HG03196 (cell line): ENCODE measurements around the gene RBM24.
"Not testable (repeated sequence)": the region's sequence is repeated elsewhere in the genome, so short reads cannot be mapped to it uniquely, and the experiment has no call there.

Experiments used
- ATAC-seq: cut with Tn5 transposase; IDR thresholded peaks from one replicate; pipeline ENCODE4 v1.9.1; 2021; ENCODE audit not compliant: unreplicated experiment

Gene RBM24

GRCh38 chr6:17289630-17290061, 8.5 kb downstream of the RBM24 start:
- ATAC-seq: no peak

- ATAC-seq: no peak
Measured at GRCh38 chr6:17291778-17292177, 10.6 kb downstream of the RBM24 start.

- ATAC-seq: no peak
Measured at GRCh38 chr6:17292600-17293133, 11.5 kb downstream of the RBM24 start.

- no peak for ATAC-seq
Measured at GRCh38 chr6:17293395-17293794, 12.2 kb downstream of the RBM24 start.

- no peak for ATAC-seq
Measured at GRCh38 chr6:17297271-17298080, 16.3 kb downstream of the RBM24 start.

- ATAC-seq: no peak
Measured at GRCh38 chr6:17298257-17298656, 17.1 kb downstream of the RBM24 start.

- no peak for ATAC-seq
Measured at GRCh38 chr6:17299222-17299621, 18.1 kb downstream of the RBM24 start.

- ATAC-seq: no peak
Measured at GRCh38 chr6:17299750-17300149, 18.6 kb downstream of the RBM24 start.

- ATAC-seq: no peak
Measured at GRCh38 chr6:17300637-17301036, 19.5 kb downstream of the RBM24 start.

- ATAC-seq: no peak
Measured at GRCh38 chr6:17303444-17303843, 22.3 kb downstream of the RBM24 start.

- ATAC-seq: no peak
Measured at GRCh38 chr6:17305219-17306001, 24.2 kb downstream of the RBM24 start.

GRCh38 chr6:17311595-17312311, 30.6 kb downstream of the RBM24 start:
- no peak for ATAC-seq

GRCh38 chr6:17313238-17313637, 32.1 kb downstream of the RBM24 start:
- ATAC-seq: not testable (repeated sequence)

GRCh38 chr6:17313971-17314370, 32.8 kb downstream of the RBM24 start:
- ATAC-seq: no peak

- no peak for ATAC-seq
Measured at GRCh38 chr6:17315262-17315661, 34.1 kb downstream of the RBM24 start.

- ATAC-seq: no peak
Measured at GRCh38 chr6:17318435-17319165, 37.4 kb downstream of the RBM24 start.

- not testable (repeated sequence) for ATAC-seq
Measured at GRCh38 chr6:17320266-17320665, 39.1 kb downstream of the RBM24 start.

- ATAC-seq: no peak
Measured at GRCh38 chr6:17331238-17331637, 50.1 kb downstream of the RBM24 start.

- no peak for ATAC-seq
Measured at GRCh38 chr6:17334265-17334664, 53.1 kb downstream of the RBM24 start.

- no peak for ATAC-seq
Measured at GRCh38 chr6:17336425-17336824, 55.3 kb downstream of the RBM24 start.

- no peak for ATAC-seq
Measured at GRCh38 chr6:17339308-17339670, 58.1 kb downstream of the RBM24 start.
